RWPE1 (cell line): ENCODE data around the gene DPP7.

Experiments
- CTCF ChIA-PET: fragments of 350-600 bp; sonication (Branson Sonifier 250); formaldehyde crosslinking; extraction: SDS; loops from one replicate; lab custom pipeline; 2021; lab: Yijun Ruan, JAX
- POLR2A ChIA-PET: fragments of 400-600 bp; formaldehyde crosslinking; extraction: SDS; loops from one replicate; lab custom pipeline; 2020; ENCODE audit warnings: antibody characterized with exemption; ENCODE audit not compliant: low non-redundant PET; lab: Yijun Ruan, JAX
- DNase-seq: peaks from one replicate; pipeline ENCODE4 v3.0.0; 2012; ENCODE audit warnings: low spot score
- H3K27ac ChIP-seq: fragments of 450-650 bp; 2 replicates; pipeline ENCODE4 v1.5.1; 2017
- TF ChIP-seq, protein P1 (sequence below): fragments of 450-650 bp; conservative IDR thresholded peaks from 2 replicates; pipeline ENCODE4 v1.5.1; 2017; ENCODE audit warnings: low read depth, mild to moderate bottlenecking

The DPP7 gene

GRCh38 chr9:137111788-137112563 is 2.6 kb downstream of the DPP7 start:
- CTCF ChIA-PET, result interaction anchor here (0.6 to 1.1 kb wide), 3 partner anchors 48 to 125 kb away, joined by 3 to 5 read pairs (median 4); no protein-coding TSS in a partner anchor
- peak overlapping the region; percentile 26 for H3K27ac ChIP-seq
- no peak for DNase-seq
- TF ChIP-seq, protein P1, sequence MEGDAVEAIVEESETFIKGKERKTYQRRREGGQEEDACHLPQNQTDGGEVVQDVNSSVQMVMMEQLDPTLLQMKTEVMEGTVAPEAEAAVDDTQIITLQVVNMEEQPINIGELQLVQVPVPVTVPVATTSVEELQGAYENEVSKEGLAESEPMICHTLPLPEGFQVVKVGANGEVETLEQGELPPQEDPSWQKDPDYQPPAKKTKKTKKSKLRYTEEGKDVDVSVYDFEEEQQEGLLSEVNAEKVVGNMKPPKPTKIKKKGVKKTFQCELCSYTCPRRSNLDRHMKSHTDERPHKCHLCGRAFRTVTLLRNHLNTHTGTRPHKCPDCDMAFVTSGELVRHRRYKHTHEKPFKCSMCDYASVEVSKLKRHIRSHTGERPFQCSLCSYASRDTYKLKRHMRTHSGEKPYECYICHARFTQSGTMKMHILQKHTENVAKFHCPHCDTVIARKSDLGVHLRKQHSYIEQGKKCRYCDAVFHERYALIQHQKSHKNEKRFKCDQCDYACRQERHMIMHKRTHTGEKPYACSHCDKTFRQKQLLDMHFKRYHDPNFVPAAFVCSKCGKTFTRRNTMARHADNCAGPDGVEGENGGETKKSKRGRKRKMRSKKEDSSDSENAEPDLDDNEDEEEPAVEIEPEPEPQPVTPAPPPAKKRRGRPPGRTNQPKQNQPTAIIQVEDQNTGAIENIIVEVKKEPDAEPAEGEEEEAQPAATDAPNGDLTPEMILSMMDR, result no peak
- POLR2A ChIA-PET, result no interaction called here

DNA sequence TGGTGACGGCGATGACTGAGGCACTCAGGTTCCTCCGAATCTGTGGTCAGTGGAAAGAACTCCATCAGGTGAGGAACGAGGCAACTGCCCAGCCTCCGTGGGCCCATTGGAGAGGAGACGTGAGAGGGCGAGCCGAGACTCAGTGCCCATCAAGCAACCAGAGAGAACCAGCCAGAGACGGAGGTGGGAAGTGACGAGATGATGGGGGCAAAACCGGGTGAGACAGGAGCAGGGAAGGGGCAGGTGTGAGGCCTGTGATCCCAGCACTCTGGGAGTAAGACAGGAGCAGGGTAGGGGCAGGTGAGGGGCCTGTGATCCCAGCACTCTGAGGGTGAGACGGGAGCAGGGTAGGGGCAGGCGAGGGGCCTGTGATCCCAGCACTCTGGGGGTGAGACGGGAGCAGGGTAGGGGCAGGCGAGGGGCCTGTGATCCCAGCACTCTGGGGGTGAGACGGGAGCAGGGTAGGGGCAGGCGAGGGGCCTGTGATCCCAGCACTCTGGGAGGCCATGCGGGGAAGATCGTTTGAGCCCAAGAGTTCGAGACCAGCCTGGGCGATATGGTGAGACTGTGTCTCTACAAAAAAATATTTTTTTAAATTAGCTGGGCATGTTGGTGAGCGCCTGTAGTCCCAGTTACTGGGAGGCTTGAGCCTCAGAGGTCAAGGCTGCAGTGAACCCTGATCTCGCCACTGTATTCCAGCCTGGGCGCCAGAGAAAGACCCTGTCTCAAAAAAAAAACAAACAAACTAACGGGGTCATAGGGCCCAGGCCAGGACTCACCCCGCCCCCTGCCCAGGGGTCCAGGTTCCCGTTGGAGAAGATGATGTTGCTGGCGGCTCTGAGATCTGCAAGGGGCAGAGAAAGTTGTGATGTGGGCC is 3.4 kb downstream of the DPP7 start:
- peak overlapping the region; percentile 26 for H3K27ac ChIP-seq
- no peak for DNase-seq
- TF ChIP-seq, protein P1, result no peak
- CTCF ChIA-PET, result no interaction called here
- POLR2A ChIA-PET, result no interaction called here

- ChIA-PET POLR2A (no interaction called here), CTCF (interaction anchor here (0.6 kb wide), 1 partner anchor 46 kb away, joined by 3 read pairs; no protein-coding TSS in a partner anchor)
- TF ChIP-seq, protein P1, result no peak
- H3K27ac ChIP-seq, result peak overlapping the region; percentile 26
- no peak for DNase-seq
Observed at GRCh38 chr9:137110147-137110910, 4.2 kb downstream of the DPP7 start.

- DNase-seq, result no peak
- ChIA-PET CTCF (interaction anchor here (1.4 kb wide), 1 partner anchor 42 kb away, joined by 7 read pairs; no protein-coding TSS in a partner anchor), POLR2A (interaction anchor here (0.5 kb wide), 1 partner anchor 164 kb away, joined by 4 read pairs; no protein-coding TSS in a partner anchor)
- H3K27ac ChIP-seq, result peak overlapping the region; percentile 10
- TF ChIP-seq, protein P1, result no peak
Observed at GRCh38 chr9:137109250-137110146, 5.0 kb downstream of the DPP7 start.

- no peak for DNase-seq
- TF ChIP-seq, protein P1, result no peak
- CTCF ChIA-PET, result interaction anchor here (0.6 to 1.4 kb wide), 4 partner anchors 21 to 62 kb away, joined by 3 to 7 read pairs (median 3); partner anchors contain the start of gene NPDC1
- peak overlapping the region; percentile 10 for H3K27ac ChIP-seq
- POLR2A ChIA-PET, result interaction anchor here (0.5 to 1.2 kb wide), 2 partner anchors 21 to 165 kb away, joined by 3 to 4 read pairs; no protein-coding TSS in a partner anchor
Observed at GRCh38 chr9:137108608-137109249, 5.8 kb downstream of the DPP7 start.
